ENCODE data around the gene HEG1.

The HEG1 gene

GRCh38 chr3:125069968-125070745 lies 14.4 kb upstream of the HEG1 start:
- DNase-seq = no peak

GRCh38 chr3:125069452-125069851 lies 13.7 kb upstream of the HEG1 start:
- no peak for DNase-seq

GRCh38 chr3:125068265-125068664 lies 12.5 kb upstream of the HEG1 start:
- no peak for DNase-seq

- no peak for DNase-seq
These were observed 11.4 kb upstream of the HEG1 start for GRCh38 chr3:125067225-125067624.

GRCh38 chr3:125062904-125063618 lies 7.3 kb upstream of the HEG1 start:
- no peak for DNase-seq

GRCh38 chr3:125061646-125062045 lies 5.8 kb upstream of the HEG1 start:
- no peak for DNase-seq

- DNase-seq = no peak
These were observed 5.4 kb upstream of the HEG1 start for GRCh38 chr3:125061170-125061569.

GRCh38 chr3:125059488-125060245 lies 3.9 kb upstream of the HEG1 start:
- no peak for DNase-seq

- DNase-seq = no peak
These were observed 3.2 kb upstream of the HEG1 start for GRCh38 chr3:125058959-125059358.

- no peak for DNase-seq
These were observed 2.7 kb upstream of the HEG1 start for GRCh38 chr3:125058529-125058928.

- DNase-seq = no peak
These were observed 1.5 kb upstream of the HEG1 start for GRCh38 chr3:125057186-125057850.

GRCh38 chr3:125055331-125055912 lies 375 bp downstream of the HEG1 start:
- DNase-seq = no peak

GRCh38 chr3:125054449-125055329 lies 1.1 kb downstream of the HEG1 start:
- DNase-seq = no peak

GRCh38 chr3:125054062-125054448 lies 1.7 kb downstream of the HEG1 start:
- DNase-seq = no peak

GRCh38 chr3:125053304-125053699 lies 2.5 kb downstream of the HEG1 start:
- DNase-seq = no peak

- DNase-seq = no peak
These were observed 3.0 kb downstream of the HEG1 start for GRCh38 chr3:125052624-125053303.

GRCh38 chr3:125051715-125052581 lies 3.8 kb downstream of the HEG1 start:
- DNase-seq = peak; percentile 60

- DNase-seq = no peak
These were observed 4.6 kb downstream of the HEG1 start for GRCh38 chr3:125051205-125051604.

- no peak for DNase-seq
These were observed 5.2 kb downstream of the HEG1 start for GRCh38 chr3:125050488-125051090.

- no peak for DNase-seq
These were observed 7.5 kb downstream of the HEG1 start for GRCh38 chr3:125048282-125048681.
